Gastroesophageal sphincter (tissue), 3 donors: ENCODE measurements around the gene SETD5.

Source experiments
- CTCF ChIP-seq, 4 experiments: fragments of 200-600 bp in 2 of 4; fragments of 450-650 bp in 2 of 4; sonication (generic) in 1 of 4; IDR thresholded peaks; one replicate each; pipeline ENCODE4 v1.5.1; 2017 to 2019; ENCODE audit warnings: antibody characterized with exemption in 4 of 4, mild to moderate bottlenecking in 2 of 4, moderate library complexity in 2 of 4
- EP300 ChIP-seq: sonication (generic); formaldehyde crosslinking; IDR thresholded peaks from one replicate; pipeline ENCODE4 v1.6.1; 2017; ENCODE audit warnings: antibody characterized with exemption, mild to moderate bottlenecking
- POLR2A ChIP-seq, 2 donors: fragments of 450-650 bp; IDR thresholded peaks; one replicate each; pipeline ENCODE4 v1.6.1; 2017; ENCODE audit warnings: antibody characterized with exemption in 2 of 2, mild to moderate bottlenecking in 2 of 2, moderate library complexity in 1 of 2
- POLR2AphosphoS5 ChIP-seq: sonication (generic); formaldehyde crosslinking; IDR thresholded peaks from one replicate; pipeline ENCODE4 v1.6.1; 2017; ENCODE audit warnings: antibody characterized with exemption

GRCh38 chr3:9384141-9384828 lies 13.1 kb upstream of the SETD5 start:
- TF ChIP-seq EP300 (no peak), CTCF (IDR thresholded peaks at IDR 0.05) (no peak), POLR2AphosphoS5 (peak; percentile 5), POLR2A (IDR thresholded peaks at IDR 0.05) (no peak)
